HCT116 (cell line): ENCODE data around the gene PF4V1. TPM values are rescaled to one million over a fixed set of nuclear protein-coding genes. Genes with fewer than 3 reads are reported as not detected.
"Not testable (repeated sequence)": the region's sequence is repeated elsewhere in the genome, so short reads cannot be mapped to it uniquely, and the experiment has no call there.

Experiments
- ATAC-seq: fragments of 200-7000 bp; cut with Tn5 transposase; 2 replicates; pipeline ENCODE4 v1.9.1; 2020; ENCODE audit warnings: mild to moderate bottlenecking, moderate library complexity
- BruUV-seq: library from RNA; stranded (reverse); fragments of 400-500 nt; replicated peaks from 2 replicates; lab custom pipeline; 2021; lab: Mats Ljungman, UMichigan
- CTCF ChIA-PET: fragments of 300-600 bp; sonication (Branson Sonifier 250); formaldehyde crosslinking; loops from one replicate; lab custom pipeline; 2021; ENCODE audit warnings: antibody characterized with exemption; lab: Charles Lee
- POLR2A ChIA-PET: fragments of 300-600, 350-600 bp; sonication (Branson Sonifier 250); formaldehyde crosslinking; loops from one replicate; lab custom pipeline; 2021; ENCODE audit warnings: antibody characterized with exemption; lab: Charles Lee
- RAD21 ChIA-PET, 2 experiments: fragments of 300-600 bp; sonication (Branson Sonifier 250); formaldehyde crosslinking; loops; one replicate each; lab custom pipeline; 2023; ENCODE audit warnings: low total read pairs in 2 of 2; ENCODE audit not compliant: uncharacterized antibody in 2 of 2, unreplicated experiment in 2 of 2, low non-redundant PET in 1 of 2; lab: Charles Lee
- DNase-seq: peaks from one replicate; pipeline ENCODE4 v3.0.0-alpha.2; 2010; ENCODE audit warnings: low read depth, low spot score
- H2AFZ ChIP-seq: fragments of 200-600 bp; shearing (Covaris generic), sonication (generic); 2 replicates; pipeline ENCODE4 v1.6.1; 2017; ENCODE audit warnings: low read depth, mixed run types, mixed read lengths, antibody characterized with exemption, low read length; ENCODE audit not compliant: poor library complexity, severe bottlenecking
- H3K27ac ChIP-seq: 2 replicates; pipeline ENCODE4 v1.5.1; 2012; ENCODE audit warnings: low read depth, low read length
- H3K27me3 ChIP-seq: fragments of 200-600 bp; sonication (generic); 2 replicates; pipeline ENCODE4 v1.6.1; 2016; ENCODE audit warnings: mixed run types, low read length, mixed read lengths; ENCODE audit not compliant: insufficient read depth
- H3K36me3 ChIP-seq, 2 experiments: fragments of 200-500 bp in 1 of 2; fragments of 200-600 bp in 1 of 2; sonication (Bioruptor generic) in 1 of 2; sonication (generic) in 1 of 2; 2 replicates each; pipeline versions ENCODE4 v1.5.1 to v1.6.1; 2014 to 2016; ENCODE audit warnings: low read length in 2 of 2, inconsistent platforms in 1 of 2, mixed read lengths in 1 of 2, mixed run types in 1 of 2; ENCODE audit not compliant: insufficient read depth in 2 of 2, control insufficient read depth in 1 of 2
- H3K4me1 ChIP-seq, 2 experiments: fragments of 200-600 bp in 1 of 2; sonication (generic) in 1 of 2; 2 replicates each; pipeline versions ENCODE4 v1.5.1 to v1.6.1; 2012 to 2017; ENCODE audit warnings: low read length in 2 of 2, inconsistent platforms in 1 of 2, mild to moderate bottlenecking in 1 of 2, mixed read lengths in 1 of 2, mixed run types in 1 of 2, moderate library complexity in 1 of 2; ENCODE audit not compliant: insufficient read depth in 2 of 2, control insufficient read depth in 1 of 2
- H3K4me2 ChIP-seq: fragments of 200-600 bp; sonication (generic); 2 replicates; pipeline ENCODE4 v1.6.1; 2017; ENCODE audit warnings: mixed run types, low read length, mixed read lengths
- H3K4me3 ChIP-seq, 2 experiments: fragments of 200-600 bp in 1 of 2; sonication (generic) in 1 of 2; replicated peaks in 1 of 2; 2 replicates each; pipeline ENCODE4 v1.5.1; 2011 to 2016; ENCODE audit warnings: low read length in 2 of 2, control low read depth in 1 of 2, low read depth in 1 of 2, mild to moderate bottlenecking in 1 of 2, mixed read lengths in 1 of 2, mixed run types in 1 of 2
- H3K79me2 ChIP-seq: fragments of 200-600 bp; sonication (generic); 2 replicates; pipeline ENCODE4 v1.6.1; 2017; ENCODE audit warnings: mild to moderate bottlenecking, mixed run types, low read length, moderate library complexity, mixed read lengths; ENCODE audit not compliant: insufficient read depth
- H3K9ac ChIP-seq: fragments of 200-600 bp; sonication (generic); 2 replicates; pipeline ENCODE4 v1.6.1; 2016; ENCODE audit warnings: low read length, mixed read lengths
- H3K9me2 ChIP-seq: fragments of 200-600 bp; sonication (generic), shearing (Covaris generic); 2 replicates; pipeline ENCODE4 v1.6.1; 2017; ENCODE audit warnings: mixed run types, mild to moderate bottlenecking, moderate library complexity; ENCODE audit not compliant: insufficient read depth
- H3K9me3 ChIP-seq, 2 experiments: fragments of 200-500 bp in 1 of 2; fragments of 200-600 bp in 1 of 2; sonication (Bioruptor generic) in 1 of 2; sonication (generic) in 1 of 2; 2 replicates each; pipeline ENCODE4 v1.6.1; 2014 to 2017; ENCODE audit warnings: low read length in 2 of 2, mixed read lengths in 2 of 2, inconsistent platforms in 1 of 2, low read depth in 1 of 2, mild to moderate bottlenecking in 1 of 2, mixed run types in 1 of 2, moderate library complexity in 1 of 2; ENCODE audit not compliant: control insufficient read depth in 1 of 2, insufficient read depth in 1 of 2
- H4K20me1 ChIP-seq: fragments of 200-600 bp; sonication (generic), shearing (Covaris generic); 2 replicates; pipeline ENCODE4 v1.6.1; 2017; ENCODE audit warnings: mixed run types, mild to moderate bottlenecking, moderate library complexity; ENCODE audit not compliant: insufficient read depth
- CEBPB ChIP-seq: IDR thresholded peaks from 2 replicates; pipeline ENCODE4 v1.6.1; 2012; ENCODE audit warnings: low read depth
- CTCF ChIP-seq, 3 experiments: fragments of 200-600 bp in 1 of 3; sonication (generic) in 1 of 3; IDR thresholded peaks in 2 of 3; conservative IDR thresholded peaks in 1 of 3; 2 replicates each; pipeline ENCODE4 v1.5.1; 2012 to 2017; ENCODE audit warnings: low read depth in 2 of 3, low read length in 2 of 3, antibody characterized with exemption in 1 of 3, borderline replicate concordance in 1 of 3, control low read depth in 1 of 3, mild to moderate bottlenecking in 1 of 3, mixed read lengths in 1 of 3, mixed run types in 1 of 3, moderate library complexity in 1 of 3; ENCODE audit not compliant: insufficient read depth in 1 of 3
- EZH2 ChIP-seq: fragments of 200-600 bp; sonication (generic); IDR thresholded peaks from 2 replicates; pipeline ENCODE4 v1.6.1; 2017; ENCODE audit warnings: antibody characterized with exemption, mixed run types
- JUND ChIP-seq: IDR thresholded peaks from 2 replicates; pipeline ENCODE4 v1.6.1; 2012
- MAX ChIP-seq: IDR thresholded peaks from 2 replicates; pipeline ENCODE4 v1.6.1; 2012
- RAD21 ChIP-seq: IDR thresholded peaks from 2 replicates; pipeline ENCODE4 v1.6.1; 2012; ENCODE audit warnings: low read depth, mild to moderate bottlenecking
- ZFX ChIP-seq: fragments of 450-650 bp; IDR thresholded peaks from 2 replicates; pipeline ENCODE4 v1.6.1; 2017
- intact Hi-C: fragments of 100-400 bp; cut with micrococcal nuclease; formaldehyde crosslinking; loops from 2 replicates; pipeline ENCODE4 v1.10.0; 2022
- total RNA-seq: library from RNA; stranded (reverse); gene quantifications from one replicate; pipeline ENCODE4 v1.2.1, GENCODE V29; 2021; ENCODE audit not compliant: unreplicated experiment

Gene PF4V1
- total RNA-seq, 1 experiment from 2014 or later = not detected

- CTCF ChIA-PET, H3K27ac ChIP-seq, DNase-seq, H3K4me2 ChIP-seq, H3K4me3 ChIP-seq, ATAC-seq, H3K79me2 ChIP-seq, H3K9me3 ChIP-seq, H3K9ac ChIP-seq, H3K27me3 ChIP-seq, H3K36me3 ChIP-seq, H3K9me2 ChIP-seq, H4K20me1 ChIP-seq, POLR2A ChIA-PET, H2AFZ ChIP-seq, RAD21 ChIA-PET, BruUV-seq, H3K4me1 ChIP-seq, intact Hi-C loops: not testable (repeated sequence)
These were observed 46.2 kb downstream of the PF4V1 start for GRCh38 chr4:73899338-73899737.

DNA sequence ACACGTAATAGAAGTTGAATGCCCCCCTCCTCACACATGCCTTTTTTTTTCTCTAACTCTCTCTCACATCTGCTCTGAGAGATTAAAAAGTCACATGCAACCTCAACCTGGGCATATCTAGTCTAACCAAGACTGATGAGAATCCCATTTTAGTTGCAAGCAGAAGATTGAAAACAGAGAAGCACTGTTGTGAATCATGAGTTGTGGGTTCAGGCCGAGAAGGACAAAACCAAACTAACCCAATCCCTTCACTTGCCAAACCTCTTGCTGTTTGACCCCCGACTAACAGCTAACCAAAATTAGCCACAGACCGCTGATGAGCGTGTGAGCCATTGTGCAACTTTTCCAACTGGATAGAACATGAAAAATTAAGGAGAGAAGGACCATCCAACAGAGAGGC lies 47.9 kb downstream of the PF4V1 start:
- Histone ChIP-seq H3K79me2 (no peaks in the 10 kb centered on the region), H2AFZ (no peak overlapping the region), H3K4me3 (no peak overlapping the region), H3K9me2 (no peaks in the 10 kb centered on the region), H3K36me3 (no peaks in the 10 kb centered on the region), H4K20me1 (no peaks in the 10 kb centered on the region), H3K4me2 (no peak overlapping the region), H3K9ac (no peak overlapping the region), H3K27ac (no peak overlapping the region), H3K9me3 (no peaks in the 10 kb centered on the region), H3K27me3 (no peaks in the 10 kb centered on the region), H3K4me1 (no peaks in the 10 kb centered on the region)
- no peak for TF ChIP-seq CEBPB
- TF ChIP-seq CTCF (IDR thresholded peaks at IDR 0.05 in 2 of 3, conservative IDR thresholded peaks at IDR 0.05 in 1 of 3; ENCODE audit: borderline replicate concordance in 1 of 3, insufficient read depth in 1 of 3, low read depth in 2 of 3, low read length in 2 of 3) = no peak
- no peak for TF ChIP-seq ZFX
- TF ChIP-seq RAD21 = no peak
- TF ChIP-seq EZH2 = no peak
- TF ChIP-seq JUND = no peak
- no peak for TF ChIP-seq MAX
- POLR2A ChIA-PET = no interaction called here
- CTCF ChIA-PET = no interaction called here
- RAD21 ChIA-PET = no interaction called here
- intact Hi-C loops = no loop called here
- no TSS peak for BruUV-seq
- no peak for DNase-seq
- ATAC-seq = no peak
